Right lobe of liver (tissue), 4 donors: Measurements from ENCODE around the gene PPM1H.

Source experiments
- CTCF ChIP-seq, 4 donors: fragments of 200-600 bp in 3 of 4; fragments of 450-650 bp in 1 of 4; IDR thresholded peaks; one replicate each; pipeline versions ENCODE4 v1.5.1 to v1.8.0; 2016 to 2022; ENCODE audit warnings: antibody characterized with exemption in 4 of 4, mild to moderate bottlenecking in 2 of 4
- POLR2A ChIP-seq: fragments of 450-650 bp; IDR thresholded peaks from one replicate; pipeline ENCODE4 v1.6.1; 2017; ENCODE audit warnings: antibody characterized with exemption, mild to moderate bottlenecking
- donor health status: DM: no; HTN: no; CAD: no.
- donor health status: DM: no; HTN: no; CAD: no.
- donor health status: DM: no; HTN: yes; CAD: no.

DNA sequence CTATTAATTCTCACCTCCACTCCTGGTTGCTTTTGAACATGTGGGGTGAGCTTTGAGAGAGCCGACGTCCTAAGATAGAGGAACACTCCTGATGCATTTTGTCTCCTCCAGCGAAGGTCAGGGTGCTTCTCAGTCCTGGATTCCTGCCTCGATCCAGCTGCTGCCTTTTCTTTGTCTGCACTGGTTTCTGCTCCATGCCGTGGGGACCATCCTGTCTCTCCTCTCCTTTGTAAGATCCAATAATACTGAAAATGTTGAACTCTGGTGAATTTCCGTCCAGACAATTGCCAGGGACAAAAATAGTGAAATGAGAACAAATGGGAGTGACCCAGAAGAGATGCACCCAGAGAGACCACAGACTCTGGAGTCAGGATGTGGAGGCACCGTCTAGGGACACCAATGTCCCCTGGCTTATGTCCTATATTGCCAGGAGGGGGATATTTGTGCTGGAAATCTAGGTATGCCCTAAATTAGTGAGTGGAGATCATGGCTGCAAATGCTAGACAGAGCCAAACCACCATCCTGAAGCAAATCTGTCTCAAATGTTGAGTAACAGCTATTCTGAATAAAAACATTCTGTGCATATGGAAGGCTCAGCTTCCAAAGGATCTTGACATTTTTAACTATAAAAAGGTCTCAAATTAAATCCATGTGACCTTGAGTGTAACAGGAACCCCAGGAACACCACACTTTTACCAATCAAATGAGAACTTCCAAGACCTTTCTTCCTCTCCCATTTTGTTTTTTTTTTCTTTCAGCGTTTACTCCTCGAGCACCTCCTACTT lies 170.9 kb downstream of the PPM1H start:
- TF ChIP-seq CTCF (IDR thresholded peaks at IDR 0.05) (no peak), POLR2A (no peak)
